GM19193 (cell line): ENCODE data around the gene ACAA1.

ENCODE experiments used
- POLR2A ChIP-seq: IDR thresholded peaks from 4 replicates; pipeline ENCODE4 v1.6.1; 2011; ENCODE audit not compliant: insufficient read depth, insufficient read length; ENCODE audit errors: extremely low read depth

Gene ACAA1

GRCh38 chr3:38085943-38086324 is 51.0 kb downstream of the ACAA1 start:
- no peak for TF ChIP-seq POLR2A

- TF ChIP-seq POLR2A: no peak
Measured at GRCh38 chr3:38085311-38085942, 51.5 kb downstream of the ACAA1 start.

GRCh38 chr3:38084334-38085310 is 52.3 kb downstream of the ACAA1 start:
- no peak for TF ChIP-seq POLR2A

- no peak for TF ChIP-seq POLR2A
Measured at GRCh38 chr3:38083871-38084333, 53.0 kb downstream of the ACAA1 start.
